Stimulated activated CD4-positive, alpha-beta T cell treated with anti-CD3 and anti-CD28 coated beads, Interleukin-15, amount 100 ng/mL, for 24 hours (primary cell): ENCODE measurements around the gene SOX2.

Source experiments
- DNase-seq: peaks from one replicate; pipeline ENCODE4 v3.0.0-alpha.2; 2020

SOX2 gene

DNA sequence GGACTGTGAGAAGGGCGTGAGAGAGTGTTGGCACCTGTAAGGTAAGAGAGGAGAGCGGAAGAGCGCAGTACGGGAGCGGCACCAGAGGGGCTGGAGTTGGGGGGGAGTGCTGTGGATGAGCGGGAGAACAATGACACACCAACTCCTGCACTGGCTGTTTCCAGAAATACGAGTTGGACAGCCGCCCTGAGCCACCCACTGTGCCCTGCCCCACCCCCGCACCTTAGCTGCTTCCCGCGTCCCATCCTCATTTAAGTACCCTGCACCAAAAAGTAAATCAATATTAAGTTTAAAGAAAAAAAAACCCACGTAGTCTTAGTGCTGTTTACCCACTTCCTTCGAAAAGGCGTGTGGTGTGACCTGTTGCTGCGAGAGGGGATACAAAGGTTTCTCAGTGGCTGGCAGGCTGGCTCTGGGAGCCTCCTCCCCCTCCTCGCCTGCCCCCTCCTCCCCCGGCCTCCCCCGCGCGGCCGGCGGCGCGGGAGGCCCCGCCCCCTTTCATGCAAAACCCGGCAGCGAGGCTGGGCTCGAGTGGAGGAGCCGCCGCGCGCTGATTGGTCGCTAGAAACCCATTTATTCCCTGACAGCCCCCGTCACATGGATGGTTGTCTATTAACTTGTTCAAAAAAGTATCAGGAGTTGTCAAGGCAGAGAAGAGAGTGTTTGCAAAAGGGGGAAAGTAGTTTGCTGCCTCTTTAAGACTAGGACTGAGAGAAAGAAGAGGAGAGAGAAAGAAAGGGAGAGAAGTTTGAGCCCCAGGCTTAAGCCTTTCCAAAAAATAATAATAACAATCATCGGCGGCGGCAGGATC, at the start of gene SOX2:
TSS of gene SOX2 (plus strand) at position 601 of the 811 bp plus-strand sequence. CDS start 436 bp downstream, outside the sequence.
- DNase-seq, result peak; percentile 43

DNA sequence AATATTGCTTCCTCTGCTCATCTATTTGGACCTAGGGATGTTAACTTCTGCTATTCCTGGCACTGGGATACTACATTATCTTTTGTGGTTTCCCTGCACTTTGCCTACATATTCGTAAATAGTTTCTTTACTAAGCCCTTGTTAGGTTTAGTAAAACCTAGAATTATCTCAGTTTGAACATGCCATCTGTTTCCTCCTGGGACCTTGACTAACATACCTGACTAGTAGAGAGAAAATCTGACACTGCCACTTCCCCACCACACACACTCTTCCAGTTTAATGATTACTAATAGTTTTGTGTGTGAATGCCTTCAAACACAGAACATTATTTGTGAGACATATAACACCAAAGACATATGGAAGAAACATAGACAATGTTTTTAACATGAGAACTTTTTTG, 28.2 kb upstream of the SOX2 start:
- DNase-seq, result no peak

DNA sequence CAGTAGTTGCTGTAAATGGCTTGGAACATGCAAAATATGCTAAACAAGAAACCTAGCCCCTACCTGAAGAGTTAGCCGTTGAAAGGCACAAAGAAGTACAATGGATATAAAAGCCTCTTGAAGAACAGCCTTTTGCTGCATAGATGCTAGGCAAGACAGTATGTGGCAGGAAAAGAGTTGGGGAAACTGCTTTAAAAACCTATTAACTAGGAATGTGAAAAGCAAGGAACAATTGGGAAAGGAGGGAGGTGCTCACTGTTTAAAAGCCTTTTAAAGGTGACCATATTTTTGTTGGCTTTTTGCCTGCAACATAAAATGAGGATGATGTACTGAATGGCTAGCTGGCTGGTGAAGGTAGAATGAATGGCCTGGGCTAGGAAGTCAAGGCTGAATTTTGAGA, 24.5 kb upstream of the SOX2 start:
- DNase-seq, result no peak

DNA sequence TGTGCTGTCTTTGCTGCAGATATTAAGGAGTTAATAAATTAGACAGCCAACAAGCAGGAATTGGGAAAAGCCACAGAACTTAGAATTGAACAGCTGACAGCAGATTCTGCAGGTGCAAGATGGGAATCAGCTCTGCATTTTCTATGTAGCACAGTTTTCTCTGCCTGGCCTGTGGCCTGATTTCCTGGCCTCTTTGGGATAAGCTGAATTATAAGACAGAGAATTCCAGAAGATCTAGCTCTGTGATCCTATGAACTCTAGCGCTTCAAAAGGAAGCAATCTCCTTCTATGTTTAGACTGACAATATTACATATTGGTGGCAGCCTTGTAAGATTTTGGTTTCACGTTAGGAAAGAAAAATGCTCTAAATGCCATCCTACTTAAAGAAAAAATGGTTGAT, 24.0 kb upstream of the SOX2 start:
- no peak for DNase-seq

DNA sequence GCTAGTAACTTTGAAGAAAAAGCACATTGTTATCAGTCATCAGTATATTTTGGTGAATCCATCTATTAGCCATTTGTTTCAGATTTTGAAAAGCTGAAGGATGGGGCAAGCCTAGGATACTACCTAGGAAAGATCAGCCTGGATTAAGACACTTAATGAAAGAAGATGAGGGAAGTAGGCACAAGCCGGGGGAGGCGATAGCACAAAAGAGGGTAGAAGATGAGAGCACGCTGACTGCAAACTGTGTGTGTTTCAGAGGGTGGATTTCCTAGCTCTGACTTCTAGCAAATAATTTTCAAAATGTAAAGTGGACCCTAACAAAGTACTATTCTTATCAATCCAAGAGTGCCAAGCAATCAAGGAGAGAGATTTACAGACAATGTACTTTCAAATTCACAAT, 22.2 kb upstream of the SOX2 start:
- DNase-seq, result no peak

GRCh38 chr3:181690769-181691168, 21.0 kb upstream of the SOX2 start:
- no peak for DNase-seq

- no peak for DNase-seq
These were observed 19.8 kb upstream of the SOX2 start for GRCh38 chr3:181691901-181692300.

GRCh38 chr3:181692311-181693145, 19.2 kb upstream of the SOX2 start:
- DNase-seq, result no peak

DNA sequence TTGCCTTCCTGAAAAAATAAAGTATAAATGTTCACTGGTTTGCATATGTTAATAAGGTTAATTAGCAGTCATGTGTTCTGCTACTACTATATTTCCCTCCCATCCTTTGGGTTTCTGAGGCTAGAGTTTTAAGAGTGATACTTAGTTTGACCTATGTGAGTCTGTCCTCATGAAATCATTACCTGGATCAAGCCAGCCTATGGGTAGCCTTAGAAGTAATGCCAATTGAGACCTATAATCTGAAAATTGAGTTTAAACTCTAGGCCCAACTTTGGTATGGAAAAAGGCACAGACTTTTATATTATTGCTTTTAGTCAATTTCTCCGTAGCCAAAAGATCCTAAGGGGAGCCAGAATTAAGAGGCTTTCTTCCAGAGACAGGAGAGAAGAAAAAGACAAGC, 18.4 kb upstream of the SOX2 start:
- no peak for DNase-seq

- no peak for DNase-seq
These were observed 16.7 kb upstream of the SOX2 start for GRCh38 chr3:181694805-181695660.

- no peak for DNase-seq
These were observed 15.8 kb upstream of the SOX2 start for GRCh38 chr3:181695661-181696491.

DNA sequence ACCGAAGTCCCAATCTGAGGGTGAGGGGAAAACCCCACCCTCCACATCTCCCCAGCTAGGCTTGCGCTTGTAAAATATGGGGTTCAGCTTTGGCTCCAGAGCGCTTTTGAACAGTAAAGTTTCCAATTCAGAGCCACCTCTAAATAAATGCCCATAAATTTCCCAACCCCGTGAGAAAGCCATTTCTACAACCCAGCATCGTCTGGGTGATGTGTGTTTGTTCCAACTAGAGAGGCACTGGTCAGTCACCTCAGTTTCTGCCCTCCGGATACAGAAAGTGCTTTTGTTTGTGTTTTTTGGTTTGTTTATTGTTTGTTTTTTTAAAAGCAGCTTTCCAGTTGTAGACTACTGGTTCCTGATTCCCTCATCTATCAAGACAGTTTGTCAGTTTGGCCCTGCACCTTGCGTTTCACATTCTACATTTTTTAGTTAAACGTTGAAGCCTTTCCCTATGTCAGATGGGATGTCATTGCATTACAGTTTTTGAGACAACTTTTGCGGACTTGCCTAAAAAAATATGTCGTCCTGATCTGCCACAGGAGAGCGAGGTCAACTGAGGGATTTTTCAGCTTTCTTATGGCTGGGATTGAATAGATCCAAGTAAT, 15.0 kb upstream of the SOX2 start:
- DNase-seq, result no peak

GRCh38 chr3:181698263-181698954, 13.3 kb upstream of the SOX2 start:
- DNase-seq, result no peak

GRCh38 chr3:181699171-181699903, 12.4 kb upstream of the SOX2 start:
- no peak for DNase-seq

DNA sequence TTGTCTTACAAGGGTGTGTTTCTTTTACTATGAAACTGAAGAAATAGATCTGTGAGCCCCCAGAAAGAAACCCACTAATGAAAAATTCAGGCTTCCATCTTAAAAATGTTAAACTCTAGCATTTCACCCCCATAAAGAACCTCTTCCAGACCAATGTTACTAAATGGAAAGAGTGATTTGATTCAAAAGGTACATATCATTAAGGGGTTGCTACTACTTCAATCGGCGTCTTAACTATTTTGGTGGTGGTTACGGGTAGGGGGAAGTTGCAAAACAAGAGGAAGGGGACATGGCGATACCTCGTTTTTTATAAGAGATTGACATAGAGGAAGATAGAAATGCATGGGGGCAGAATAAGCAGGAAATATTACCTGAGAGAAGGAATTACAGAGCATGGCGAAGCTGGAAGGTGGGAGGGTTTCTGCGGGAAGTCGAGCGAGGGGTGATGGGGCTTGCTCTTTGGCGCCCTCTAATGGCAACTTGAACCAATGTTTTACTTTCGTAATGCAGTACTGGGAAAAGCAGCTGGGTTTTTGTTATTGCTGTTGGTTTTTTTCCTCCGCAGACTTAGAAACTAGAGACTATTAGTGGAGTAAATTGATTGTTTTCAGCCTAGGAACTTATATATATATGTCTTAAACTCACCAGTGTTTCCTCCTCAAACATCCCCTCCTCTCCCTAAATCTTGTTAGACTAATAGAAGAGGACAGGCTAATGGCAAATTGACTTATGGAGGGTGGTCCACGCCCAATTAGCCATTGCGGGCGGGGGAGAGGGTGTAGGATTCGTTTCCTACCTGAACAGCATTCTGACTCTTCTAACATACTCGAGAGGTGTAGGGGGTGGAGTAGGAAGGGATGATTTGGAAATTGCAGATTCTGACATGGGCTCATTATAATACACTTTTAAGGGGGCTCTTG, 11.3 kb upstream of the SOX2 start:
- DNase-seq, result peak; percentile 56

- no peak for DNase-seq
These were observed 10.6 kb upstream of the SOX2 start for GRCh38 chr3:181701096-181701495.

DNA sequence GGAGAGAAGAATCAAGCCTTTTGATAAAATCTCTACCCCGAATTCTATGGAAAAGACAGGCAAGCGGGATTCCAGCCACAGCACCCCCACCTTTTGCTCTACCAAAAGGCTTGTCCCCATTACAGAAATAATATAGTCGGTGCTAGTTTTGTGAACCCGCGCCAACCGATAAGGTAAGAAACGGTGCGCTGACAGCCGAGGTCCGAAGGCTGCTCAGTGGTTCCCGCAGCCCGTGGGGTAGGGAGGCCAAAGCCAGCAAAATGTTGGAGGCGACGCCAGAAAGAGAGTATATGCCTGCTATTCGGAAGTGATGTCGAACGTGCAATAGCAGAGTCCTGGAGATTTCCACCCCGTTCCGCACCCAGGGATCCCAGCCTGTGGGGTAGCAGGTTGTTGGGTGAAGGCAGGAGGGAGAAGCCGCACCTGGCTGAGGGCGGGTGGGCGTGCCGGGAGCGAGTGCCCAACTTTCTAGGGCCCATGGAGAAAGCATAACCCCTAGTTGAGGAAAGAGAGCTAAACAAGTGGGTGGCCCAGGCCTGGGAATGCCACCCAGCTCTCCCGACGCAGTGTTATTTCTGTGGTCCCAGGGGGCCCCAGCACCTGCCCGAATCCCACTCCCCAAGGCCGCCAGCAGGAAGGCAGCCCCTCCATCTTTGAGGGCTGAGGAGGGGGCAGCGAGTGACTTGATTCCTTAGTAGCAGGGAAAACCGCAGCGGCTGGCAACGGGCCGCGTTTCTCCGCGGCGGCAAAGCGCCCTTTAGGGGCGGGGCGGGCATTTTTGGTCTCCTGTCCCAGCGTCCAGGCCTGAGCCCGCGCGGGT, 7.9 kb upstream of the SOX2 start:
- no peak for DNase-seq

GRCh38 chr3:181704421-181705085, 7.2 kb upstream of the SOX2 start:
- no peak for DNase-seq
